GM12878 (cell line): ENCODE measurements around the gene SCD5. TPM values are rescaled to one million over a fixed set of nuclear protein-coding genes. Genes with fewer than 3 reads are reported as not detected.

Source experiments
- ATAC-seq: fragments of 200-7000 bp; cut with Tn5 transposase; 3 replicates; pipeline ENCODE4 v1.9.1; 2020; ENCODE audit warnings: mild to moderate bottlenecking, moderate library complexity
- BruUV-seq: library from RNA; stranded (reverse); fragments of 400-500 nt; replicated peaks from 2 replicates; lab custom pipeline; 2021; lab: Mats Ljungman, UMichigan
- CTCF ChIA-PET: fragments of 300-600 bp; sonication (Branson Sonifier 250); formaldehyde crosslinking; extraction: SDS; loops from one replicate; lab custom pipeline; 2021; ENCODE audit warnings: inconsistent platforms; lab: Yijun Ruan, JAX
- POLR2A ChIA-PET: fragments of 350-600 bp; formaldehyde crosslinking; extraction: SDS; loops from one replicate; lab custom pipeline; 2021; ENCODE audit warnings: inconsistent platforms; lab: Charles Lee
- RAD21 ChIA-PET: fragments of 300-600 bp; sonication (Branson Sonifier 250); formaldehyde crosslinking; loops from one replicate; lab custom pipeline; 2023; ENCODE audit warnings: antibody characterized with exemption; ENCODE audit not compliant: unreplicated experiment; lab: Charles Lee
- SMC1A ChIA-PET: fragments of 300-600 bp; sonication (Branson Sonifier 250); formaldehyde crosslinking; loops from one replicate; lab custom pipeline; 2023; ENCODE audit not compliant: unreplicated experiment, uncharacterized antibody; lab: Charles Lee
- DNase-seq: peaks from one replicate; pipeline ENCODE4 v3.0.0-alpha.2; 2011; ENCODE audit warnings: low read depth, low spot score
- FAIRE-seq: peaks from 3 replicates; lab custom pipeline; 2011; peaks lifted over from hg19 to GRCh38; lab: Jason Lieb, UNC
- H2AFZ ChIP-seq: 2 replicates; pipeline ENCODE4 v1.6.0; 2011; ENCODE audit warnings: low read depth, low read length, control low read depth; ENCODE audit not compliant: control insufficient read depth
- H3K27ac ChIP-seq: 2 replicates; pipeline ENCODE4 v1.5.1; 2011; ENCODE audit warnings: control low read depth; ENCODE audit not compliant: control insufficient read depth, insufficient read depth
- H3K27me3 ChIP-seq, 2 experiments: replicated peaks in 1 of 2; 2 replicates each; pipeline versions ENCODE4 v1.6.0 to v1.6.1; 2011; ENCODE audit warnings: low read length in 1 of 2; ENCODE audit not compliant: control insufficient read depth in 2 of 2, insufficient read depth in 2 of 2
- H3K36me3 ChIP-seq, 2 experiments: 2 replicates each; pipeline ENCODE4 v1.5.1; 2011; ENCODE audit warnings: low read length in 1 of 2; ENCODE audit not compliant: control insufficient read depth in 2 of 2, insufficient read depth in 2 of 2
- H3K4me1 ChIP-seq: 2 replicates; pipeline ENCODE4 v1.6.1; 2011; ENCODE audit warnings: mild to moderate bottlenecking, low read length, moderate library complexity, mixed read lengths; ENCODE audit not compliant: control insufficient read depth, insufficient read depth
- H3K4me2 ChIP-seq: 2 replicates; pipeline ENCODE4 v1.6.0; 2011; ENCODE audit warnings: control low read depth; ENCODE audit not compliant: control insufficient read depth, insufficient read depth
- H3K4me3 ChIP-seq: fragments of 200-600 bp; sonication (generic); 2 replicates; pipeline ENCODE4 v1.5.1; 2016
- H3K79me2 ChIP-seq: 2 replicates; pipeline ENCODE4 v1.6.0; 2011; ENCODE audit warnings: low read length; ENCODE audit not compliant: control insufficient read depth, insufficient read depth
- H3K9ac ChIP-seq: 2 replicates; pipeline ENCODE4 v1.8.0; 2011; ENCODE audit warnings: low read length, control low read depth, mixed read lengths; ENCODE audit not compliant: control insufficient read depth, insufficient read depth
- H3K9me3 ChIP-seq: replicated peaks from 3 replicates; pipeline ENCODE4 v1.5.1; 2011; ENCODE audit warnings: mild to moderate bottlenecking, low read length; ENCODE audit not compliant: control insufficient read depth, insufficient read depth
- H4K20me1 ChIP-seq: 2 replicates; pipeline ENCODE4 v1.6.0; 2011; ENCODE audit not compliant: control insufficient read depth, insufficient read depth
- CHD2 ChIP-seq: IDR thresholded peaks from 2 replicates; pipeline ENCODE4 v1.6.1; 2011; ENCODE audit warnings: low read depth, low read length, improper control_type of control experiment, borderline replicate concordance
- DPF2 ChIP-seq: fragments of 450-650 bp; IDR thresholded peaks from 2 replicates; pipeline ENCODE4 v1.6.1; 2017; ENCODE audit warnings: mild to moderate bottlenecking
- GABPA ChIP-seq: IDR thresholded peaks from 2 replicates; pipeline ENCODE4 v1.6.1; 2014; ENCODE audit warnings: antibody characterized with exemption, low read depth, mild to moderate bottlenecking, inconsistent platforms
- HCFC1 ChIP-seq: fragments of 150-350 bp; IDR thresholded peaks from 2 replicates; pipeline ENCODE4 v1.6.1; 2014; ENCODE audit warnings: low read length
- MEF2B ChIP-seq: fragments of 450-650 bp; IDR thresholded peaks from 2 replicates; pipeline ENCODE4 v1.6.1; 2018; ENCODE audit warnings: mild to moderate bottlenecking, moderate library complexity; ENCODE audit not compliant: partially characterized antibody, poor library complexity, severe bottlenecking
- PAX5 ChIP-seq: IDR thresholded peaks from 2 replicates; pipeline ENCODE4 v1.6.1; 2011; ENCODE audit warnings: low read depth, low read length, borderline replicate concordance
- SP1 ChIP-seq: IDR thresholded peaks from one replicate; pipeline ENCODE4 v1.6.1; 2011; ENCODE audit warnings: low read depth, low read length
- ZZZ3 ChIP-seq: IDR thresholded peaks from 2 replicates; pipeline ENCODE4 v1.6.1; 2011; ENCODE audit warnings: low read depth; ENCODE audit not compliant: control insufficient read depth, insufficient read length
- WGBS: methylation state at CpG from one replicate; pipeline ENCODE4 v1.1.6; 2016; ENCODE audit warnings: low lambda C conversion rate; ENCODE audit not compliant: insufficient replicate concordance, insufficient coverage; ENCODE audit errors: missing lambda C conversion rate; 5-methylcytosine and 5-hydroxymethylcytosine counted together
- in situ Hi-C: fragments of 300-500 bp; cut with MboI; formaldehyde crosslinking; loops from 9 replicates; pipeline ENCODE4 v1.14.3; 2018; ENCODE audit warnings: mixed read lengths
- intact Hi-C: fragments of 100-400 bp; cut with micrococcal nuclease; formaldehyde crosslinking; loops from one replicate; pipeline ENCODE4 v1.14.2; 2022; ENCODE audit not compliant: unreplicated experiment
- polyA plus RNA-seq, 11 experiments: library from polyadenylated mRNA; depleted of rRNA in 4 of 11; unstranded in 6 of 11; stranded (reverse) in 5 of 11; fragments of >200 nt; fragmentation: Nextera tagmentation in 4 of 11; fragmentation: Illumina TruSeq in 1 of 11; extraction: Ambion mirVana in 4 of 11; extraction: Trizol in 1 of 11; gene quantifications; 1 replicate in 1 of 11; 2 replicates in 10 of 11; pipeline versions ENCODE4 v1.2.1 to v1.2.3, GENCODE V29; 2011 to 2016; ENCODE audit warnings: inconsistent platforms in 2 of 11, missing spikeins in 2 of 11, low read depth in 1 of 11
- total RNA-seq, 4 experiments: library from RNA; depleted of rRNA in 3 of 4; stranded (reverse); fragments of >200 nt in 3 of 4; fragmentation: Illumina TruSeq in 1 of 4; extraction: Trizol in 1 of 4; gene quantifications; 2 replicates each; pipeline versions ENCODE4 v1.2.1 to v1.2.3, GENCODE V29; 2013 to 2021

Gene SCD5
- total and polyA plus RNA-seq, 10 of the 15 experiments (the other 5 are each of a cell fraction or from before 2014, with no cell fraction given), result 2.4 to 15.0 (median 4.2) TPM

DNA sequence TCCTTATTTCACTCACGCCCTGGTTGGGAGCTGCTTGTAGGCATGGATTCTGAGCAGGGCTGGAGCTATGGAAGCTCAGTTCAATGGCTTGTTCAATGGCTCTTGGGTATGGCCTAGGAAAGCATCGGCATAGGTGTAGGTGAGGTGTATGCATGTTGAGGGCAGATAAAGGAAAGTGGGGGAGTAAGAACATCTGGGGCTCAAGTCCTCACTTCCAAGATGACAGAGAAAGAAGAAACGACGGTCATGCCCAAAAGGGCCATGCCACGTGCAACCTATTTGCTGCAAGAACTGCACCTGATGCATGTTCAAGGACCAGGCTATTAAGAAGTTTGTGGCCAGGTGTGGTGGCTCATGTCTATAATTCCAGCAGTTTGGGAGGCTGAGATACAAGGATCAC lies 23.4 kb downstream of the SCD5 start (continued):
- TF ChIP-seq DPF2 (no peak), CHD2 (no peak), SP1 (no peak)

DNA sequence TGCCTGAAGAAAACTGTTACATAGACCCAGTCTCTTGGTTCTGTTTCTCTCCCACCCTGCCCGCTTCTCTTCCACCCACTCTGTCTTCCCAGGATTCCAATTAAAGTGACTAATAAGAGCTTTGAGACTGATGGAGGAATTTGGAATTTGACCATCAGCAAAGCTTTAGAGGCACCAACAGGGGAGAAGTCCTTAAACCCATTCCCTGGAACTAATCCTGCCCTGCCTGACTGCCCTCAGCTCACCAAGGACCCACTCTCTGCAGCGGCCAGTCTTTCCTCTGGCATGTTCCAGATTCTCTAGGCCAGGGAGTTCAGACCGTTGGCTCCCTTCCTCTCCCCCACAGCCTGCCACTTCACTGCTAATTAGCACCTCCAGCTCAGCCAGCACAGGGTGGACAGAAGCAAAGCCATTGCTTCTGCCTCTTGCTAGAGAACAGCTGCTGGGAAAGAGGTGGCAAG lies 23.9 kb downstream of the SCD5 start:
- SMC1A ChIA-PET, result interaction anchor here (1.1 kb wide), 1 partner anchor 15 kb away, joined by 3 read pairs; no protein-coding TSS in a partner anchor
- BruUV-seq, result no TSS peak
- ATAC-seq, result no peak

DNA sequence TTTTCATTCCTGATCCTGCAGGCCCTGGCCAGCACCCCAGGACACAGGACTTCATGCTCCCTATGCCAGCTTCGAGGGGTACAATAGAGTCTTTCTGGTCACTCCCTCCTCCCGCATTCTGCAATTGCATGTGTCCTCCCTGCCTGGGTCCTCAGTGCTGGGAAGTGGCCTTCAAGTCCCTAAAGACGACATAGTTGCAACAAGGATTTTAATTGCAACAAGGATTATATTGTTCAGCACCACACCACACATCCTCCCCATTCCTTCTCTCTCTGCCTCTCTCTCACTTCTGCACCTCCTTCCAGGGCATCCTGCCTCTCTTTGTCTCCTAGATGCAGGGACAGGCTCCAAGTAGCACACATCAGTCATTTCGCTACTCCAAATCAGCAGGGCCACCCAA lies 25.5 kb downstream of the SCD5 start:
- in situ Hi-C loops (no loop called here), intact Hi-C loops (no loop called here)
- no peak overlapping the region for H3K9ac ChIP-seq
- H3K36me3 ChIP-seq, result no peaks in the 10 kb centered on the region
- ATAC-seq (no peak), DNase-seq (no peak), FAIRE-seq (no peak)
- H3K27ac ChIP-seq, result no peak overlapping the region
- ChIA-PET POLR2A (no interaction called here), CTCF (no interaction called here), RAD21 (no interaction called here), SMC1A (no interaction called here)
- no peaks in the 10 kb centered on the region; a peak in 1 of 4 replicates for H3K27me3 ChIP-seq
- H3K79me2 ChIP-seq, result no peaks in the 10 kb centered on the region
- no peak overlapping the region for H2AFZ ChIP-seq
- H3K4me3 ChIP-seq, result no peak overlapping the region
- no peaks in the 10 kb centered on the region for H4K20me1 ChIP-seq
- TF ChIP-seq GABPA, result no peak
- TF ChIP-seq HCFC1, result no peak
- TF ChIP-seq ZZZ3, result no peak
- no peaks in the 10 kb centered on the region for H3K4me1 ChIP-seq
- H3K4me2 ChIP-seq, result no peak overlapping the region
- no peaks in the 10 kb centered on the region for H3K9me3 ChIP-seq
- BruUV-seq, result no TSS peak
- 2% methylated on average over 4 of the region's 4 CpGs for WGBS

More for the DNA sequence above, 23.9 kb downstream of the SCD5 start:
- intact Hi-C loops (no loop called here), in situ Hi-C loops (no loop called here)
- Histone ChIP-seq H4K20me1 (no peaks in the 10 kb centered on the region), H3K27ac (no peak overlapping the region), H3K4me1 (peaks cover 5% of the 10 kb centered on the region; the same call in 1 of the 2 replicates), H3K36me3 (no peaks in the 10 kb centered on the region), H3K27me3 (no peaks in the 10 kb centered on the region; a peak in 1 of 4 replicates), H3K4me2 (no peak overlapping the region), H2AFZ (no peak overlapping the region), H3K4me3 (no peak overlapping the region), H3K9me3 (no peaks in the 10 kb centered on the region), H3K9ac (no peak overlapping the region), H3K79me2 (no peaks in the 10 kb centered on the region)
- DNase-seq, result no peak
- no peak for FAIRE-seq
- 37% methylated on average over 3 of the region's 3 CpGs for WGBS
- ChIA-PET POLR2A (no interaction called here), CTCF (no interaction called here), RAD21 (no interaction called here)
- TF ChIP-seq PAX5 (no peak), MEF2B (no peak)
